HEK293 (cell line): ENCODE data around the gene PARP8.

ENCODE experiments used
- MYNN ChIP-seq: fragments of 450-650 bp; formaldehyde crosslinking; IDR thresholded peaks from 2 replicates; pipeline ENCODE4 v1.5.1; 2016; ENCODE audit warnings: missing biosample characterization, missing genetic modification characterization, borderline replicate concordance
- ZBTB17 ChIP-seq: fragments of 450-650 bp; formaldehyde crosslinking; IDR thresholded peaks from 2 replicates; pipeline ENCODE4 v1.5.1; 2016; ENCODE audit warnings: missing biosample characterization, missing genetic modification characterization
- ZNF174 ChIP-seq: fragments of 450-650 bp; formaldehyde crosslinking; IDR thresholded peaks from 2 replicates; pipeline ENCODE4 v1.5.0; 2017; ENCODE audit warnings: missing biosample characterization, mild to moderate bottlenecking, missing genetic modification characterization
- ZNF324 ChIP-seq: fragments of 450-650 bp; formaldehyde crosslinking; IDR thresholded peaks from 2 replicates; pipeline ENCODE4 v1.5.1; 2016; ENCODE audit warnings: missing biosample characterization, missing genetic modification characterization
- ZNF521 ChIP-seq: fragments of 450-650 bp; formaldehyde crosslinking; IDR thresholded peaks from 2 replicates; pipeline ENCODE4 v1.5.1; 2017; ENCODE audit warnings: missing biosample characterization, mild to moderate bottlenecking, missing genetic modification characterization
- ZNF660 ChIP-seq: fragments of 450-650 bp; IDR thresholded peaks from 2 replicates; pipeline ENCODE4 v1.5.1; 2018; ENCODE audit warnings: missing biosample characterization, mild to moderate bottlenecking, missing genetic modification characterization
- ZNF747 ChIP-seq: fragments of 450-650 bp; formaldehyde crosslinking; IDR thresholded peaks from 2 replicates; pipeline ENCODE4 v1.5.1; 2016; ENCODE audit warnings: missing biosample characterization, missing genetic modification characterization
- TF ChIP-seq, protein P1 (sequence below): fragments of 450-650 bp; formaldehyde crosslinking; IDR thresholded peaks from 2 replicates; pipeline ENCODE4 v1.5.1; 2016; ENCODE audit warnings: missing biosample characterization, missing genetic modification characterization
- TF ChIP-seq, protein P2 (sequence below): fragments of 450-650 bp; formaldehyde crosslinking; IDR thresholded peaks from 2 replicates; pipeline ENCODE4 v1.5.1; 2017; ENCODE audit warnings: missing biosample characterization, missing genetic modification characterization
- TF ChIP-seq, protein P3 (sequence below): fragments of 450-650 bp; formaldehyde crosslinking; IDR thresholded peaks from 2 replicates; pipeline ENCODE4 v1.5.1; 2016; ENCODE audit warnings: missing biosample characterization, missing genetic modification characterization, low read depth
- TF ChIP-seq, protein P4 (sequence below): fragments of 450-650 bp; formaldehyde crosslinking; IDR thresholded peaks from 2 replicates; pipeline ENCODE4 v1.5.1; 2016; ENCODE audit warnings: missing biosample characterization, missing genetic modification characterization

DNA sequence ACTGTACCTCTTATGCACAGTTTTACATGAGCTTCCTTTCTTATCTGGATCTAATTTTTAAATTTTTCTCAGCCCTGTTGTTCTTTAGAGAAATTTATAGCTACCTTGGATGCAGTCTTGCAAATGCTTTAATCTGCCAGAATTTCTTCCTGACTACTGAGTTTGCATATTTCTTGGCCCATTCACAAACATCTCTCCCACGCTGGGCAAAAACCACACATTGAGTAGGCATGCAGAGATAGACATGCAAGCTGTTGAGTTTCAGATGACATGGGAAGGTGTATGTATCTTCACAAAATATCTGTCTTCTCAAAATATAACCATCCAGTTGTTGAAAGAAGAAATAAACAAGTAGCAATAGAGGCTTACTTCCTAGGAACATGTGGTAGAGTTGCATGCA, 101.2 kb downstream of the PARP8 start:
- TF ChIP-seq, protein P1, sequence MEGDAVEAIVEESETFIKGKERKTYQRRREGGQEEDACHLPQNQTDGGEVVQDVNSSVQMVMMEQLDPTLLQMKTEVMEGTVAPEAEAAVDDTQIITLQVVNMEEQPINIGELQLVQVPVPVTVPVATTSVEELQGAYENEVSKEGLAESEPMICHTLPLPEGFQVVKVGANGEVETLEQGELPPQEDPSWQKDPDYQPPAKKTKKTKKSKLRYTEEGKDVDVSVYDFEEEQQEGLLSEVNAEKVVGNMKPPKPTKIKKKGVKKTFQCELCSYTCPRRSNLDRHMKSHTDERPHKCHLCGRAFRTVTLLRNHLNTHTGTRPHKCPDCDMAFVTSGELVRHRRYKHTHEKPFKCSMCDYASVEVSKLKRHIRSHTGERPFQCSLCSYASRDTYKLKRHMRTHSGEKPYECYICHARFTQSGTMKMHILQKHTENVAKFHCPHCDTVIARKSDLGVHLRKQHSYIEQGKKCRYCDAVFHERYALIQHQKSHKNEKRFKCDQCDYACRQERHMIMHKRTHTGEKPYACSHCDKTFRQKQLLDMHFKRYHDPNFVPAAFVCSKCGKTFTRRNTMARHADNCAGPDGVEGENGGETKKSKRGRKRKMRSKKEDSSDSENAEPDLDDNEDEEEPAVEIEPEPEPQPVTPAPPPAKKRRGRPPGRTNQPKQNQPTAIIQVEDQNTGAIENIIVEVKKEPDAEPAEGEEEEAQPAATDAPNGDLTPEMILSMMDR: no peak
- TF ChIP-seq ZNF174 (no peak), ZNF660 (tag by site-specific recombination) (no peak), ZBTB17 (no peak), ZNF324 (no peak), ZNF747 (tag by site-specific recombination) (no peak), ZNF521 (tag by site-specific recombination) (no peak), MYNN (tag by site-specific recombination) (no peak)
- TF ChIP-seq, protein P2, sequence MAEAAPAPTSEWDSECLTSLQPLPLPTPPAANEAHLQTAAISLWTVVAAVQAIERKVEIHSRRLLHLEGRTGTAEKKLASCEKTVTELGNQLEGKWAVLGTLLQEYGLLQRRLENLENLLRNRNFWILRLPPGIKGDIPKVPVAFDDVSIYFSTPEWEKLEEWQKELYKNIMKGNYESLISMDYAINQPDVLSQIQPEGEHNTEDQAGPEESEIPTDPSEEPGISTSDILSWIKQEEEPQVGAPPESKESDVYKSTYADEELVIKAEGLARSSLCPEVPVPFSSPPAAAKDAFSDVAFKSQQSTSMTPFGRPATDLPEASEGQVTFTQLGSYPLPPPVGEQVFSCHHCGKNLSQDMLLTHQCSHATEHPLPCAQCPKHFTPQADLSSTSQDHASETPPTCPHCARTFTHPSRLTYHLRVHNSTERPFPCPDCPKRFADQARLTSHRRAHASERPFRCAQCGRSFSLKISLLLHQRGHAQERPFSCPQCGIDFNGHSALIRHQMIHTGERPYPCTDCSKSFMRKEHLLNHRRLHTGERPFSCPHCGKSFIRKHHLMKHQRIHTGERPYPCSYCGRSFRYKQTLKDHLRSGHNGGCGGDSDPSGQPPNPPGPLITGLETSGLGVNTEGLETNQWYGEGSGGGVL (tag by site-specific recombination): no peak
- TF ChIP-seq, protein P3, sequence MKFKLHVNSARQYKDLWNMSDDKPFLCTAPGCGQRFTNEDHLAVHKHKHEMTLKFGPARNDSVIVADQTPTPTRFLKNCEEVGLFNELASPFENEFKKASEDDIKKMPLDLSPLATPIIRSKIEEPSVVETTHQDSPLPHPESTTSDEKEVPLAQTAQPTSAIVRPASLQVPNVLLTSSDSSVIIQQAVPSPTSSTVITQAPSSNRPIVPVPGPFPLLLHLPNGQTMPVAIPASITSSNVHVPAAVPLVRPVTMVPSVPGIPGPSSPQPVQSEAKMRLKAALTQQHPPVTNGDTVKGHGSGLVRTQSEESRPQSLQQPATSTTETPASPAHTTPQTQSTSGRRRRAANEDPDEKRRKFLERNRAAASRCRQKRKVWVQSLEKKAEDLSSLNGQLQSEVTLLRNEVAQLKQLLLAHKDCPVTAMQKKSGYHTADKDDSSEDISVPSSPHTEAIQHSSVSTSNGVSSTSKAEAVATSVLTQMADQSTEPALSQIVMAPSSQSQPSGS: no peak
- TF ChIP-seq, protein P4, sequence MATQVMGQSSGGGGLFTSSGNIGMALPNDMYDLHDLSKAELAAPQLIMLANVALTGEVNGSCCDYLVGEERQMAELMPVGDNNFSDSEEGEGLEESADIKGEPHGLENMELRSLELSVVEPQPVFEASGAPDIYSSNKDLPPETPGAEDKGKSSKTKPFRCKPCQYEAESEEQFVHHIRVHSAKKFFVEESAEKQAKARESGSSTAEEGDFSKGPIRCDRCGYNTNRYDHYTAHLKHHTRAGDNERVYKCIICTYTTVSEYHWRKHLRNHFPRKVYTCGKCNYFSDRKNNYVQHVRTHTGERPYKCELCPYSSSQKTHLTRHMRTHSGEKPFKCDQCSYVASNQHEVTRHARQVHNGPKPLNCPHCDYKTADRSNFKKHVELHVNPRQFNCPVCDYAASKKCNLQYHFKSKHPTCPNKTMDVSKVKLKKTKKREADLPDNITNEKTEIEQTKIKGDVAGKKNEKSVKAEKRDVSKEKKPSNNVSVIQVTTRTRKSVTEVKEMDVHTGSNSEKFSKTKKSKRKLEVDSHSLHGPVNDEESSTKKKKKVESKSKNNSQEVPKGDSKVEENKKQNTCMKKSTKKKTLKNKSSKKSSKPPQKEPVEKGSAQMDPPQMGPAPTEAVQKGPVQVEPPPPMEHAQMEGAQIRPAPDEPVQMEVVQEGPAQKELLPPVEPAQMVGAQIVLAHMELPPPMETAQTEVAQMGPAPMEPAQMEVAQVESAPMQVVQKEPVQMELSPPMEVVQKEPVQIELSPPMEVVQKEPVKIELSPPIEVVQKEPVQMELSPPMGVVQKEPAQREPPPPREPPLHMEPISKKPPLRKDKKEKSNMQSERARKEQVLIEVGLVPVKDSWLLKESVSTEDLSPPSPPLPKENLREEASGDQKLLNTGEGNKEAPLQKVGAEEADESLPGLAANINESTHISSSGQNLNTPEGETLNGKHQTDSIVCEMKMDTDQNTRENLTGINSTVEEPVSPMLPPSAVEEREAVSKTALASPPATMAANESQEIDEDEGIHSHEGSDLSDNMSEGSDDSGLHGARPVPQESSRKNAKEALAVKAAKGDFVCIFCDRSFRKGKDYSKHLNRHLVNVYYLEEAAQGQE (tag by site-specific recombination): no peak
